ENCODE measurements around the gene TSEN15. TPM values are rescaled to one million over a fixed set of nuclear protein-coding genes. Genes with fewer than 3 reads are reported as not detected.

TSEN15 gene
- total and polyA plus RNA-seq, 2 of the 8 experiments (the other 6 are each of a cell fraction or from before 2014, with no cell fraction given): 23.4 to 31.4 TPM

DNA sequence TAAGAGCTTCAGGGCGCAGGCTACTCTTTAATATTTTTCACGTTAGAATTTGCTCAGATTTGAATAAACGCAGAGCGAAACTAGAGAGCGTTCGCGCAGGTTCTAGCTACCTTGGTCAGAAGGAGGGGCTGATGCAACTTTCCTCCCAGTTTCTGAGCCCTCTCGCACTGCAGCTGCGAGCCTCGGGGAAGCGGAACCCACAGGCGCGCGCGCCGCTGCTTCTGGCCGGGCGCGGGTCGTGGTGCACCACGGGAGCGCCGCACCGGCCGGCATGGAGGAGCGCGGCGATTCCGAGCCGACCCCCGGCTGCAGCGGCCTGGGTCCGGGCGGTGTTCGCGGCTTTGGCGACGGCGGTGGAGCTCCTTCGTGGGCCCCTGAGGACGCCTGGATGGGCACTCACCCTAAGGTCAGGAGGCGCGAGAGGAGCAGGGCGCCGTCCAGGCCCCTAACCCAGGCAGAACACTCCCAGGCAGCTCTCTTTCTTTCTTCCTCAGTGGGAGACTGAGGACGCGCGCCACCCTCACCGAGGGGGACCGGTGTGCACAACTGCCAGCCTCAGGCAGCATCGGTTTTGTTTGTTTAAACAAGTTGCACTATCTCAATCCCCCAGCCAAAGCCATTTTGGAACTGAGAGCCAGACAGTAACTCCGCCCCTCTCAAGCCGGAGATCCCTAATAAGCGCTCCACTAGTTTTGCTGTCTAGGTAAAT lies at the start of gene TSEN15 (continued):
- TF ChIP-seq SP4 (IDR thresholded peaks at IDR 0.05; ENCODE audit: low read length) (no peak), YY1 (IDR thresholded peaks at IDR 0.05; ENCODE audit: low read depth, low read length) (peak; percentile 62; the same call in 1 of the 2 replicates), TAF1 (IDR thresholded peaks at IDR 0.05; ENCODE audit: low read depth, low read length) (peak; percentile 89), MAX (IDR thresholded peaks at IDR 0.05) (peak; percentile 77), CREB1 (IDR thresholded peaks at IDR 0.05) (peak; percentile 9; the same call in 1 of the 2 replicates), CEBPB (IDR thresholded peaks at IDR 0.05; ENCODE audit: low read depth, low read length) (peak; percentile 91), KDM4A (IDR thresholded peaks at IDR 0.05; ENCODE audit: low read depth, low read length, severe bottlenecking) (peak; percentile 83), TAF7 (optimal IDR thresholded peaks at IDR 0.05; ENCODE audit: borderline replicate concordance, low read depth, low read length) (peak; percentile 83), SIX5 (IDR thresholded peaks at IDR 0.05; ENCODE audit: low read depth, low read length) (no peak), EGR1 (IDR thresholded peaks at IDR 0.05; ENCODE audit: borderline replicate concordance, low read depth, low read length) (0 out of 2 replicates have a peak, but pooled peaks have one; percentile 42), ASH2L (IDR thresholded peaks at IDR 0.05; ENCODE audit: low read length) (peak; percentile 99), POLR2A (IDR thresholded peaks at IDR 0.05; ENCODE audit: control extremely low read depth in 1 of 2, low read depth in 2 of 2, low read length in 2 of 2) (peak; percentile 81 to 84)
- TF ChIP-seq, protein P1, sequence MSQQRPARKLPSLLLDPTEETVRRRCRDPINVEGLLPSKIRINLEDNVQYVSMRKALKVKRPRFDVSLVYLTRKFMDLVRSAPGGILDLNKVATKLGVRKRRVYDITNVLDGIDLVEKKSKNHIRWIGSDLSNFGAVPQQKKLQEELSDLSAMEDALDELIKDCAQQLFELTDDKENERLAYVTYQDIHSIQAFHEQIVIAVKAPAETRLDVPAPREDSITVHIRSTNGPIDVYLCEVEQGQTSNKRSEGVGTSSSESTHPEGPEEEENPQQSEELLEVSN (IDR thresholded peaks at IDR 0.05): peak; percentile 62

Data from H1 (cell line).